GM12872 (cell line): ENCODE measurements around the gene COL27A1.

Experiments used
- CTCF ChIP-seq: IDR thresholded peaks from 3 replicates; pipeline ENCODE4 v1.5.1; 2011; ENCODE audit warnings: low read depth, mild to moderate bottlenecking, low read length, moderate library complexity; ENCODE audit not compliant: insufficient read depth

COL27A1 gene

GRCh38 chr9:114361542-114361941 is 206.2 kb downstream of the COL27A1 start:
- TF ChIP-seq CTCF: no peak
